GM10847 (cell line): ENCODE measurements around the gene SIX6.

Experiments used
- POLR2A ChIP-seq: IDR thresholded peaks from 2 replicates; pipeline ENCODE4 v1.6.1; 2011; ENCODE audit not compliant: insufficient read length; ENCODE audit errors: extremely low read depth

Gene SIX6

DNA sequence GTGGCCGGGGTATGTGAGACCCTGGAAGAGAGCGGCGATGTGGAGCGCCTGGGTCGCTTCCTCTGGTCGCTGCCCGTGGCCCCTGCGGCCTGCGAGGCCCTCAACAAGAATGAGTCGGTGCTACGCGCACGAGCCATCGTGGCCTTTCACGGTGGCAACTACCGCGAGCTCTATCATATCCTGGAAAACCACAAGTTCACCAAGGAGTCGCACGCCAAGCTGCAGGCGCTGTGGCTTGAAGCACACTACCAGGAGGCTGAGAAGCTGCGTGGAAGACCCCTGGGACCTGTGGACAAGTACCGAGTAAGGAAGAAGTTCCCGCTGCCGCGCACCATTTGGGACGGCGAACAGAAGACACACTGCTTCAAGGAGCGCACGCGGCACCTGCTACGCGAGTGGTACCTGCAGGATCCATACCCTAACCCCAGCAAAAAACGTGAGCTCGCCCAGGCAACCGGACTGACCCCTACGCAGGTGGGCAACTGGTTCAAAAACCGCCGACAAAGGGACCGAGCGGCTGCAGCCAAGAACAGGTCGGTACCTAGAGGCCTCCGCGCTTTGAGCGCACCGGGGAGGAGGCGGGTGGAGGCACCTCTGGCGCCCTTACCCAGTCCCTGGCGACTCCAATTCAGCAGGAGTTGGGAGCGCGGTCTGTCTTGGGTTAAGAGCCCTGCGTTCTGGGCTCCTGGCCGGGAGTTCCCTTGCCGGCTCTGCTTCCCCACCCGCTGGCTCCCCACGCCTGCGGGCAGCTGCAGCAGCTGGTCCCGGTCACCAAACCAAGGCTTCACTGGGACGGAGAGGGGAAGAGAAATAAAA, 700 bp downstream of the SIX6 start:
- TF ChIP-seq POLR2A: no peak

DNA sequence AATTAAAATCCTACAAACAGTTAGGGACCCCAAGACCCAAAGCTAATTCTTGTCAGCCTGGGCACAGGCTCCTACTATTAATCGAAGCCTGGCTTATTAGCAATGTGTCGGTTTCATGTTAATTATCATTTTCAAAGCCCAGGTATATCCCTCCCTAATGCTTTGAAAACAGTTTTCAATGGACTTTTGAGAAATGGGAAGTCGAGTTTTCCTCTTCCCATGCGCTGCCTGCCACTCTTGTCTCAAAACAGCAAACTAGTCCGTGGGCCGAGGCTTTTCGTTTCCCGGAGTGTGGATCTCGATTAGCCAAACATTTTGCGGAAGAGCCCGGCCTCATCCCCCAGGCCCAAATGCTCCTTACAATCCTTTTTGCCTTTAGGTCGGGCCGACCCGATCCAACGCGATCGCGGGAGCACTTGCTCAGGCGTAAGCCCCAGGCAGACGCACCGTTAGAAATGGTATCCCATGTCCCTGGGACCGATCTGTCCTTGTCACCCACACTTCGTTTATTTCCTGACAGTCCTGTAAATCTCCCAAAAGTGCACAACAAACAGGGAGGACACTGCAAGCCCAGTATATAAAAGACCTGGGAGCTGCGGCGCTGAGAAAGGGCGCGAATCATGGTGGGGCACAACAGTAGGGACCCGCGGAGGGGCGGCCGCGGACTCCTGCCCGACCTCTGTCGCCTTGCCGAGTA, 1.5 kb downstream of the SIX6 start:
- no peak for TF ChIP-seq POLR2A

GRCh38 chr14:60510951-60511599, 2.1 kb downstream of the SIX6 start:
- no peak for TF ChIP-seq POLR2A

DNA sequence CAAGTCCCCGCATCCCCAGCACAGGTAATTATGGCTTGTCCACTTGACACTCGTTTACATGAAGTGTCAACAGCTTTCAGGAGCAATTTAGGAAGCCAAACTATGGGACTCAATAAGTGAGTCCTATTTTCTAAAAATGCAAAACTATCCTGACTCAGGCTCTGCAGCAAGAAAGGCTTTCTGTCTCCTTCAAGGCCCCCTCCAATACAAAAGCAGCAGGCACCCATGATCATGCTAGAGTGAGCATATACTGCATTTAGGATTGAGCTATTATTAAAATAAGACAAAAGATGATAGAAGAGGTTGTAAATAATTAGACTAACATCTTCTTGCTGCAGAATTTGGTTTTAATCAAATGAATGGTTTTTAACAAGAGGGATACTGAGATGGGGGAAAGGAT, 3.2 kb downstream of the SIX6 start:
- TF ChIP-seq POLR2A: no peak

DNA sequence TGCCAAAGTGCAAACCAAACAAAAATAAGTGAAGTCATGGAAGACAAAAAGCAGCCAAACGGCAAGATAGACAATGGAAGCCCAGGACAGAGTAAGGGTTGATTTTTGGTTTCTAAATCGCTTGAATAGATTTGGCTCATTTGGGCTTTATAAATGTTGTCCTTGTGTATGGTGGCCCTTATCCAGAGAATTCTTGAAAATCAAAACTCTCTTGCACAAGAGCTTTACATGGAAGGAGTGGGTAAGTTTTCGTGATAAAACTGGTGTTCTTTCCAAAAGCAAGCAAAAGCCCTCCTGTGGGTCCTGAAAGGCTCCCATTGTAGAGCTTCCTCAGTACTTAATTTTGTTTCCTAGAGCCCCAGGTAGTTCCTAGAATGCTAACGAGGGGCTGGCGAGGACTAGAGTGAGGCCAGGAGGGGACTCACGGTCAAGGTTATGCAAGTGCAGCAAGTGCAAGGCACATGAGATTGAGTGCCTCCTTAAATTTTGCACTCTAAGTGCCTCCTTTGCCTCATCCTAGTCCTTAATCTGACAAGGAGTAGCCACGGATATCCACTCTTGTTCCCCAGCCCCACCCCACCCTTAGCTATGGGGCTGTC, 4.1 kb downstream of the SIX6 start:
- TF ChIP-seq POLR2A: no peak

DNA sequence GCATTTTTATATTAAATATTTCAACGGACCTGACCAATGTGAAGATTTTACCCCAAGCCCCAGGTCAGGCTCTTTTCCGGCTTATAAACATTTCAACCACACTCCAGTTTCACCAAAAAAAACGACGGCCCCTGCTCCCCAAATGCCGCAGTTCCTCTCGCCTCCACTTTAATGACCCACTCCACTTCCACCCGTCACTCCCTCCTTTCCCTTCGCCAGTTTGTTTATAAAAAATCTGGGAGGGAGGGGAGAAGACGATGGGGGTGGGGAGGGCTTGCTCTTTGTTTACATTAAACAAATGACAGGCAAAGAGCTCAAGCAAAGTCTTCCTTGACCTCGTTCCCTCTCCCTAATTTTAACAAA, 5.4 kb downstream of the SIX6 start:
- no peak for TF ChIP-seq POLR2A

- no peak for TF ChIP-seq POLR2A
Observed at GRCh38 chr14:60514741-60515491, 6.0 kb downstream of the SIX6 start.

GRCh38 chr14:60515511-60516289, 6.8 kb downstream of the SIX6 start:
- TF ChIP-seq POLR2A: no peak

GRCh38 chr14:60532442-60532841, 23.5 kb downstream of the SIX6 start:
- TF ChIP-seq POLR2A: no peak

DNA sequence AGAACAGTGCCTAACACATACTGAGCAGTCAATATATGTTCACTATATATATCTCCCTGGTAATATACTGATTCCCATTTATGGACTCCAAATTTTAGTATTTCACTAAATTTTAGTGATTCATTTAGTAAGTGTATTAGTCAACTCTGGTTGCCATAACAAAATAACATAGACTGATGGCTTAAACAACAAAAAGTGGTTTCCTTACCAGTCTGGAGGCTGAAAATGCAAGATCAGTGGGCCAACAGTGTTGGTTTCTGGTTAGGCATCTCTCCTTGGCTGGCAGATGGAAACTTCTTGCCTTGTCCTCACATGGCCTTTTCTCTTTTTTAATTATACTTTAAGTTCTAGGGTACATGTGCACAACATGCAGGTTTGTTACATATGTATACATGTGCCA, 28.7 kb downstream of the SIX6 start:
- no peak for TF ChIP-seq POLR2A

GRCh38 chr14:60544659-60545058, 35.7 kb downstream of the SIX6 start:
- TF ChIP-seq POLR2A: no peak

- TF ChIP-seq POLR2A: no peak
Observed at GRCh38 chr14:60553808-60554207, 44.9 kb downstream of the SIX6 start.

- TF ChIP-seq POLR2A: no peak
Observed at GRCh38 chr14:60561845-60562746, 53.1 kb downstream of the SIX6 start.
